Measurements from ENCODE around the gene SHC1.
A peak's percentile ranks its signal among the peaks of the same experiment; 100 is the strongest.

Gene SHC1, protein sequence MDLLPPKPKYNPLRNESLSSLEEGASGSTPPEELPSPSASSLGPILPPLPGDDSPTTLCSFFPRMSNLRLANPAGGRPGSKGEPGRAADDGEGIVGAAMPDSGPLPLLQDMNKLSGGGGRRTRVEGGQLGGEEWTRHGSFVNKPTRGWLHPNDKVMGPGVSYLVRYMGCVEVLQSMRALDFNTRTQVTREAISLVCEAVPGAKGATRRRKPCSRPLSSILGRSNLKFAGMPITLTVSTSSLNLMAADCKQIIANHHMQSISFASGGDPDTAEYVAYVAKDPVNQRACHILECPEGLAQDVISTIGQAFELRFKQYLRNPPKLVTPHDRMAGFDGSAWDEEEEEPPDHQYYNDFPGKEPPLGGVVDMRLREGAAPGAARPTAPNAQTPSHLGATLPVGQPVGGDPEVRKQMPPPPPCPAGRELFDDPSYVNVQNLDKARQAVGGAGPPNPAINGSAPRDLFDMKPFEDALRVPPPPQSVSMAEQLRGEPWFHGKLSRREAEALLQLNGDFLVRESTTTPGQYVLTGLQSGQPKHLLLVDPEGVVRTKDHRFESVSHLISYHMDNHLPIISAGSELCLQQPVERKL

DNA sequence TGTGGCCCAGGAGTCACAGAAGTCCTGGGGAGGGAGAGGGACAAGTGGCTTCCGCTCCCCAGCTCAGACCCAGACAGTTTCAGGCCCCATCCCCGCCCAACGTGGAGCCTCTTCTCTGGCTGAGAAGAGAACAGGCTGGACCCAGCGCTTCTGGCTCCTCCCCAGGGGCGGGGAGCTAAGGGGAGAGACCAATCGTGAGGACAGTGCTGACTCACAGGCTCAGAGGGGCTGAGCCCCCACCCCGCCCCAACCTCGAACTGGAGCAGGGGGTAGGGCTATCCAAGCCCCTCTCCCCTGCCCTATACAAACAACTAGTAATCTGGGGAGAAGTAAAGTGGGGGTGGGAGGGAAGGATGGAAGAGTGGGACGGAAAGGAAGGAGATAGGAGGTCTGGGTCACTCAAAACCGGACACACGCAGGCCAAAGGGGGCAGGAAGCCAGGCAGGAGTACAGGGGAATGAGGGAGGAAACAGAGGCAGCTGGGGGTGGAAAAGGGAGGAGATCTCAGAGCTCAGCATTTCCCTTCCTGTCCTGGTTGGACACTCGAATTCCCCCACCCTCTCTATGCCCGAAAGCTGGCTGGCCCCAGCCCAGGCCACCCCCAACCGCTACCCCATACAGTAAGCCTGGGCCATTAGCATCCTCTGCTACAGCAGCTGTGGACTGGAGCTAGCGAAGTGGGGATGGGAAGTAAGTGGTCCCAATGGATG lies at the start of gene SHC1:
SHC1 (minus strand) TSS at position 117 of the 710 bp plus-strand sequence. CDS start 221 bp downstream, outside the sequence.
- H3K9me3 ChIP-seq (ENCODE audit: control insufficient read depth, insufficient read depth, low read length) = no peaks in the 10 kb centered on the region
- H3K27me3 ChIP-seq (ENCODE audit: control insufficient read depth, insufficient read depth, low read length) = no peaks in the 10 kb centered on the region
- H3K4me1 ChIP-seq (ENCODE audit: control insufficient read depth, insufficient read depth, low read length) = peaks cover 10% of the 10 kb centered on the region
- peaks cover 5% of the 10 kb centered on the region for H3K36me3 ChIP-seq (ENCODE audit: control insufficient read depth, insufficient read depth, low read length)
- H3K27ac ChIP-seq (ENCODE audit: low read length) = peak within 1 kb of the TSS; percentile 38
- no CpG with 5 or more reads among the region's 15 CpGs for WGBS (ENCODE audit: insufficient coverage, insufficient read length)
- DNase-seq (ENCODE audit: low read depth, low spot score) = no peak
- peak within 1 kb of the TSS; percentile 38 for H3K4me3 ChIP-seq (ENCODE audit: low read length)

DNA sequence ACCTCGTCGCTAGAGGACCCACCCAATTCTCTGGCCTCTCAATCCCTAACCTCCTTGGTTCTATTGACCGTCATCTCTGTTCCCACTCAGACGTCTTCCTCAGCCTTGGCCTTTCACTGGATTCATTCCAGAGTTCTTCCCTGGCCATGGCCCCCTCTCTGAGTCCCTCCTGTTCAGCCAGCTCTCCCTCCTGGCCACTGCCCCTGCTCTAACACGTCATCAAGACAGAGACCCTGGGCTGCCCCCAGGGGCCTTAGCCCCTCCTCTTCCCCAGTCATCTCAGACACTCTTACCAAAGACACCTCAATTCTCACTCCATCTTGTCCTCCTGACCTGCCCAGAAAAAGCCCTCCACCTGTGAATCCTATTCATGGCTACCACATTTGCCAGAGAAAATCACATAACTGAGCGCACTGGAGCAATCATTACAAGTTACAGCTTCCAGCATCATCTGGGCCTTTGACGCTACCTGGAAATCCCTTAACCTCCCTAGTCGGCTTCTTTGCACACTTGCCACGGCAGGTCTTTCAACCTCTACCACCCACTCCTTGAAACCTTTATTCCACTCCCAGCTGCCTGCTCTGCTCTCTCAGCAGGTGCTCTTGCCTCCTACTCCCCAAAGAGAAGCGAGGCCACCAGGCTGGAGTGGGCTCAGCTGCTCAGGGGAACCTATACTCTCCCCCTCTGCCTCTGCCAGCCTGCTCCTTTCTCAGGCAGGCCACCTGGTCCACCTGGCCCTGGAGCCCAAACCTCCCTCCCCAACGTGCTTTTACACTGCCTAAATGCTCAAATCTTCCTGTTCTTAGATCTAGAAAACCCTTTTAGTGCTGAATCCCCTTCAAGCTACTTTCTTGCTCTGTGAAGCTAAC lies 49.1 kb upstream of the SHC1 start:
- Histone ChIP-seq H3K4me3 (ENCODE audit: low read length) (no peak overlapping the region), H3K27ac (ENCODE audit: low read length) (no peak overlapping the region), H3K36me3 (ENCODE audit: control insufficient read depth, insufficient read depth, low read length) (peaks cover 8% of the 10 kb centered on the region; the same call in 1 of the 2 replicates), H3K4me1 (ENCODE audit: control insufficient read depth, insufficient read depth, low read length) (peaks cover 2% of the 10 kb centered on the region), H3K9me3 (ENCODE audit: control insufficient read depth, insufficient read depth, low read length) (no peaks in the 10 kb centered on the region), H3K27me3 (ENCODE audit: control insufficient read depth, insufficient read depth, low read length) (no peaks in the 10 kb centered on the region)
- no peak for DNase-seq (ENCODE audit: low read depth, low spot score)
- no CpG with 5 or more reads among the region's 11 CpGs for WGBS (ENCODE audit: insufficient coverage, insufficient read length)

DNA sequence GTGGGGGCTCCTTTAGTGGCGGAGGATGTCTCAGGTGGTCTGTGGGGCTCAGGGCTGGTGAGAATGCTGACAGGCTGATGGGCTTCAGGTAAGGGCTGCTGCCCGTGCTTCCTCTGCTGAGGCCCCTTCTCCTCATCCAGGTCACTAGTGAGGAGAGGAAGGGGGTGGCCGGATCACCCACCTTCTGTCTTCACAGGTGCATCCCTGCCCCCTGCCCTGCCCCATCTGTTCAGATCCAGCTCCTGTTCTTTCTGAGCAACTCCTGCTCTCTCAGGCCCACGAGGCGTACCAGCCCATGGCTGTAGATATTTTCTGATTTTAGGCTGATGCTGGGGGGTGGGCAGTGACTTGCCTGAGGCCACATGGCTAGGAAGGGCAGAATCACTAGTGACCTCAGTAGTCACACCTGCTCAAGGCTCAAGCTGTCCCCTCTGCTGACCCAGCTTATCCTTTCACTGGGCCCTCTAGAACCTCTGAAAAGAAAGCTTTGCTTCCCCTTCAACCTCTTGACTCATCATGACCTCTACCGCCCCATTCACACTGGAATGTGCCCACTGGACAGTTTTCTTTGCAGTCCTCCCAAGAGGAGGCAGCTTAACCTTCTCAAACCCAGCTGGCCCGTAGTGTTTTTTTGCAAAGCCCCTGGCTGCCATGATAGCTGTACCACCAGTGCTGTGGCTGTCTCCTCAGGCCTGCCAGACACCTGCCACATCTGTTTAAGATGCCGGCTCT lies 48.2 kb upstream of the SHC1 start:
- Histone ChIP-seq H3K27ac (ENCODE audit: low read length) (no peak overlapping the region), H3K4me1 (ENCODE audit: control insufficient read depth, insufficient read depth, low read length) (peaks cover 2% of the 10 kb centered on the region), H3K4me3 (ENCODE audit: low read length) (no peak overlapping the region), H3K36me3 (ENCODE audit: control insufficient read depth, insufficient read depth, low read length) (peaks cover 9% of the 10 kb centered on the region; the same call in 1 of the 2 replicates), H3K27me3 (ENCODE audit: control insufficient read depth, insufficient read depth, low read length) (no peaks in the 10 kb centered on the region), H3K9me3 (ENCODE audit: control insufficient read depth, insufficient read depth, low read length) (no peaks in the 10 kb centered on the region)
- no CpG with 5 or more reads among the region's 8 CpGs for WGBS (ENCODE audit: insufficient coverage, insufficient read length)
- DNase-seq (ENCODE audit: low read depth, low spot score) = no peak

DNA sequence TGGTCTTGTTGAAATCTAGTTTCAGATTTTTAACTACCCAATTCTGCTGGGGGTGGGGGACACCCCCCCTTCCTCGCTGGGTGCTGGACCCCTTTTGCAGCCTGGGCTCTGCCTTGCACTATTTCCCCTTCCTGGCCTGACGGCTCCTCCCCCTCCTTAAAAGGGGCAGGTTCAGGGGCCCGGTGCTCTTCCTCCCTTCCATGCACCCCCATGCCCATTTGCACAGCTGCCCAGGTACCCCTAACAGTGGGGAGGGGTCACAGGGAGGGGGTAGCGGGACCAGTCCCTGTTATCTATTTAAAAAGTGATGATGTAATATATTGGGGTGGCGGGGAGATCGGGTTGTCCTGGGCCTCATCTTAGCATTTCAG lies 47.4 kb upstream of the SHC1 start:
- Histone ChIP-seq H3K4me1 (ENCODE audit: control insufficient read depth, insufficient read depth, low read length) (peaks cover 2% of the 10 kb centered on the region), H3K9me3 (ENCODE audit: control insufficient read depth, insufficient read depth, low read length) (no peaks in the 10 kb centered on the region), H3K27ac (ENCODE audit: low read length) (no peak overlapping the region), H3K36me3 (ENCODE audit: control insufficient read depth, insufficient read depth, low read length) (peaks cover 9% of the 10 kb centered on the region; the same call in 1 of the 2 replicates), H3K4me3 (ENCODE audit: low read length) (no peak overlapping the region; the same call in 1 of the 2 replicates), H3K27me3 (ENCODE audit: control insufficient read depth, insufficient read depth, low read length) (no peaks in the 10 kb centered on the region)
- WGBS (ENCODE audit: insufficient coverage, insufficient read length) = no CpG with 5 or more reads among the region's 6 CpGs
- no peak for DNase-seq (ENCODE audit: low read depth, low spot score)

DNA sequence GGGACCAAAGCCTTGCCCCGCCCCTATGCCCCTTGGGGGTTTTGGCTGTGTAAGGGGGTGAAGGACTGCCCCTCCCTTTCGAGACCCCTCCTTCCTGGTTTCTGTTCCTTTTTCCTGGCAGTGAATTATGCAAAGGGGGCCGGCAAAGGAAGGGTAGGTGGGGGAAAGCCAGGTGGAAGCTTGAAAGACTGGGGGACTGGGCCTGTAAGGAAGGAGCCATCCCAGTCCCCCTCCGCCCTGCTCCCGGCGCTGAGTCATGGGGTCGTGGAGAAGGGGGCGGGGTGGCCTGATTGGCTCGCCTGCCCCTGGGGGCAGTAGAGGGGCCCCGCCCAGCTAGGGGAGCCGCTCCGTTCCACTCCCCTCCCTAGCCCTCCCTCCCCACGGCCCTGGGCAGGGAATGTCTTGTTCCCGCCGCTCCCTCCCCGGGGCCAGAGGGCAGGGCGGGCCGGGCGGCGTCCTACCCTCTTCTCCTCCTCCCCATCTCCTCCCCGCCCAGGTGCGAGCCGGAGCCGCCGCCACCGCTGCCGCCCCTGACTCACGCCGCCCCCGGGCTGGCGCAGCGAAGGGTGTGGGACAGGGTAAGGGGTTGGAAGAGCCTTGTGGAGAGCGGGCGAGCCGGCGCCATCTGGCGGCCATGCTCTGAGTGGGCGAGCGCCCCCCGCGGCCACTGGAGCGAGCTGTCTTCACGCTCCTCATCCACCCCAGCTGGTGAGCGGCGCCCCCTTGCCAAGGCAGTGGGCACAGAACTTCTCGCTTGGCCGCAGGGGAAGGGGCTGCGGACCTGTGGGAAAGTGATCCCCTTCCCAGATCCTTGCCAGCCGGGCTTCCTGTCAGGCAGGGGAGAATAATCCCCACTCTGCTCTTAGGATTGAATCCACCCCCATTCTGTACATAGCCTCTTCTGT lies 46.7 kb upstream of the SHC1 start:
- no CpG with 5 or more reads among the region's 49 CpGs for WGBS (ENCODE audit: insufficient coverage, insufficient read length)
- no peaks in the 10 kb centered on the region for H3K27me3 ChIP-seq (ENCODE audit: control insufficient read depth, insufficient read depth, low read length)
- no peaks in the 10 kb centered on the region for H3K9me3 ChIP-seq (ENCODE audit: control insufficient read depth, insufficient read depth, low read length)
- H3K27ac ChIP-seq (ENCODE audit: low read length) = no peak overlapping the region
- DNase-seq (ENCODE audit: low read depth, low spot score) = peak; percentile 77
- peaks cover 9% of the 10 kb centered on the region; the same call in 1 of the 2 replicates for H3K36me3 ChIP-seq (ENCODE audit: control insufficient read depth, insufficient read depth, low read length)
- peak overlapping the region; percentile 53; the same call in 1 of the 2 replicates for H3K4me3 ChIP-seq (ENCODE audit: low read length)
- peaks cover 2% of the 10 kb centered on the region for H3K4me1 ChIP-seq (ENCODE audit: control insufficient read depth, insufficient read depth, low read length)

DNA sequence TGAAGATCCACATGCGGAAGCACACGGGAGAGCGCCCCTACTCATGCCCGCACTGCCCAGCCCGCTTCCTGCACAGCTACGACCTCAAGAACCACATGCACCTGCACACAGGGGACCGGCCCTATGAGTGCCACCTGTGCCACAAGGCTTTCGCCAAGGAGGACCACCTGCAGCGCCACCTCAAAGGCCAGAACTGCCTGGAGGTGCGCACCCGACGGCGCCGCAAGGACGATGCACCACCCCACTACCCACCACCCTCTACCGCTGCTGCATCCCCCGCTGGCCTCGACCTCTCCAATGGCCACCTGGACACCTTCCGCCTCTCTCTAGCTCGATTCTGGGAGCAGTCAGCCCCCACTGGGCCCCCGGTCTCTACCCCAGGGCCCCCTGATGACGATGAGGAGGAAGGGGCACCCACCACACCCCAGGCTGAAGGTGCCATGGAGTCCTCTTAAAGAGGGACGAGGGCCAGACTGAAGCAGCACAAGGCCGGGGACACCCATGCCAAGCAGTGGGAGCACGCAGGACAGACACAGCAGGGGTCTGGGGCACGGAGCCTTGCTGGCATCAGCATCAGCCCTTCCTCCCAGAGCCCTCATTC lies 45.8 kb upstream of the SHC1 start:
- no peak for DNase-seq (ENCODE audit: low read depth, low spot score)
- Histone ChIP-seq H3K27ac (ENCODE audit: low read length) (no peak overlapping the region), H3K36me3 (ENCODE audit: control insufficient read depth, insufficient read depth, low read length) (peaks cover 9% of the 10 kb centered on the region; the same call in 1 of the 2 replicates), H3K4me1 (ENCODE audit: control insufficient read depth, insufficient read depth, low read length) (peaks cover 4% of the 10 kb centered on the region), H3K27me3 (ENCODE audit: control insufficient read depth, insufficient read depth, low read length) (no peaks in the 10 kb centered on the region), H3K4me3 (ENCODE audit: low read length) (no peak overlapping the region), H3K9me3 (ENCODE audit: control insufficient read depth, insufficient read depth, low read length) (no peaks in the 10 kb centered on the region)
- WGBS (ENCODE audit: insufficient coverage, insufficient read length) = no CpG with 5 or more reads among the region's 26 CpGs

DNA sequence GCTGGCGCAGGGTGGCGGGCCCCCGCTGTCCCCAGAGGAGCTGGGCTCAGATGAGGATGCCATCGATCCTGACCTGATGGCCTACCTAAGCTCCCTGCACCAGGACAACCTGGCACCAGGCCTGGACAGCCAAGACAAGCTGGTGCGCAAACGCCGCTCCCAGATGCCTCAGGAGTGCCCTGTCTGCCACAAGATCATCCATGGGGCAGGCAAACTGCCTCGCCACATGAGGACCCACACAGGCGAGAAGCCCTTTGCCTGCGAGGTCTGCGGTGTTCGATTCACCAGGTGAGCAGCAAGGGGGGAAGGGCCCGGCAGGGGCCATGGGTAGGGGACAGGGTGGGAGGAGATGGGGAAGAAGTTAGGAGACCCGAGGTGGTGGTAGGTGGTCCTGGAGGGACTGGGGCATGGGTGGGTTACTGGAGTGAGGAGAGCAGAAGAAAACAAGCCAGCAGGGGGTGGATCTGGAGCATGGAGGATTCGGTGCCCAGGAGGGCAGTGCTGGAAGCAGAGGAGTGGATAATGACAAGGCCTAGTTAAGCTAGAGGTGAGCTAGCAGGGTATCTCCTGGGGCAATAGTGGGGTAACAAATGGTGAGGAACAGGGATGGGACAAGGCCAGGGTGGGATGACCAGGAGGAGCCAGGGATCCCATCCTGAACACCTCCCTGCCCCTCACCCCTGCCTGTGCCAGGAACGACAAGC lies 45.1 kb upstream of the SHC1 start:
- Histone ChIP-seq H3K27me3 (ENCODE audit: control insufficient read depth, insufficient read depth, low read length) (no peaks in the 10 kb centered on the region), H3K27ac (ENCODE audit: low read length) (no peak overlapping the region), H3K36me3 (ENCODE audit: control insufficient read depth, insufficient read depth, low read length) (peaks cover 9% of the 10 kb centered on the region; the same call in 1 of the 2 replicates), H3K4me1 (ENCODE audit: control insufficient read depth, insufficient read depth, low read length) (peaks cover 4% of the 10 kb centered on the region), H3K4me3 (ENCODE audit: low read length) (no peak overlapping the region), H3K9me3 (ENCODE audit: control insufficient read depth, insufficient read depth, low read length) (no peaks in the 10 kb centered on the region)
- DNase-seq (ENCODE audit: low read depth, low spot score) = no peak
- WGBS (ENCODE audit: insufficient coverage, insufficient read length) = no CpG with 5 or more reads among the region's 16 CpGs

DNA sequence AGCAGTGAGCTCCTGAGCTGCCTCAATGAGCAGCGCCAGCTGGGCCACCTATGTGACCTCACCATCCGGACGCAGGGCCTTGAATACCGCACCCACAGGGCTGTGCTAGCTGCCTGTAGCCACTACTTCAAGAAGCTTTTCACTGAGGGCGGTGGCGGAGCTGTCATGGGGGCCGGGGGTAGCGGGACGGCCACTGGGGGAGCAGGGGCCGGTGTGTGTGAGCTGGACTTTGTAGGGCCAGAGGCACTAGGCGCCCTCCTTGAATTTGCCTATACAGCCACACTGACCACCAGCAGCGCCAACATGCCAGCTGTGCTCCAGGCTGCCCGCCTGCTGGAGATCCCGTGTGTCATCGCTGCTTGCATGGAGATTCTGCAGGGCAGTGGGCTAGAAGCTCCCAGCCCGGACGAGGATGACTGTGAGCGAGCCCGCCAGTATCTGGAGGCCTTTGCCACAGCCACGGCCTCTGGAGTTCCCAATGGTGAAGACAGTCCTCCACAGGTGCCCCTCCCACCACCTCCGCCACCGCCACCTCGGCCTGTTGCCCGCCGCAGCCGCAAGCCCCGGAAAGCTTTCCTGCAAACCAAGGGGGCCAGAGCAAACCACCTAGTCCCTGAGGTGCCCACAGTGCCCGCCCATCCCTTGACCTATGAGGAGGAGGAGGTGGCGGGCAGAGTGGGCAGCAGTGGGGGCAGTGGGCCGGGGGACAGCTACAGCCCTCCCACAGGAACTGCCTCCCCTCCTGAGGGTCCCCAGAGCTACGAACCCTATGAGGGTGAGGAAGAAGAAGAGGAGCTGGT lies 44.4 kb upstream of the SHC1 start:
- no peak for DNase-seq (ENCODE audit: low read depth, low spot score)
- no peak overlapping the region for H3K27ac ChIP-seq (ENCODE audit: low read length)
- no peaks in the 10 kb centered on the region for H3K27me3 ChIP-seq (ENCODE audit: control insufficient read depth, insufficient read depth, low read length)
- H3K36me3 ChIP-seq (ENCODE audit: control insufficient read depth, insufficient read depth, low read length) = peaks cover 9% of the 10 kb centered on the region; the same call in 1 of the 2 replicates
- WGBS (ENCODE audit: insufficient coverage, insufficient read length) = no CpG with 5 or more reads among the region's 31 CpGs
- no peak overlapping the region for H3K4me3 ChIP-seq (ENCODE audit: low read length)
- no peaks in the 10 kb centered on the region for H3K9me3 ChIP-seq (ENCODE audit: control insufficient read depth, insufficient read depth, low read length)
- peaks cover 5% of the 10 kb centered on the region for H3K4me1 ChIP-seq (ENCODE audit: control insufficient read depth, insufficient read depth, low read length)
